K562 (cell line): ENCODE results near the gene CDH18. TPM values are rescaled to one million over a fixed set of nuclear protein-coding genes. Genes with fewer than 3 reads are reported as not detected.

Experiments used
- ATAC-seq: fragments of 200-7000 bp; cut with Tn5 transposase; 3 replicates; pipeline ENCODE4 v1.9.1; 2020; ENCODE audit warnings: moderate library complexity
- BruUV-seq: library from RNA; stranded (reverse); fragments of 400-500 nt; replicated peaks from 2 replicates; lab custom pipeline; 2021; lab: Mats Ljungman, UMichigan
- CTCF ChIA-PET: fragments of 300-600 bp; formaldehyde crosslinking; extraction: SDS; loops from one replicate; lab custom pipeline; 2021; ENCODE audit warnings: low intra/inter-chr PET ratio; lab: Yijun Ruan, JAX
- POLR2A ChIA-PET: fragments of 300-600, 350-650 bp; sonication (Branson Sonifier 250); formaldehyde crosslinking; extraction: SDS; loops from one replicate; lab custom pipeline; 2021; ENCODE audit warnings: antibody characterized with exemption, inconsistent platforms; lab: Yijun Ruan, JAX
- DNase-seq, 4 experiments: peaks; one replicate each; pipeline versions ENCODE4 v3.0.0 to v3.0.0-alpha.2; 2011 to 2018; ENCODE audit warnings: low spot score in 3 of 4, mixed read lengths in 3 of 4; ENCODE audit errors: extremely low read depth in 1 of 4
- FAIRE-seq: peaks from 2 replicates; lab custom pipeline; 2011; peaks lifted over from hg19 to GRCh38; lab: Jason Lieb, UNC
- H2AFZ ChIP-seq: 2 replicates; pipeline ENCODE4 v1.6.0; 2011; ENCODE audit warnings: low read depth, low read length, control low read depth, inconsistent platforms
- H3K27ac ChIP-seq: fragments of 200-600 bp; 3 replicates; pipeline ENCODE4 v1.8.0; 2011; ENCODE audit warnings: low read depth, mild to moderate bottlenecking, control low read depth, inconsistent platforms, low read length, moderate library complexity, mixed read lengths; ENCODE audit errors: extremely low read depth
- H3K27me3 ChIP-seq, 2 experiments: fragments of 300-600 bp in 1 of 2; 2 replicates in 1 of 2; 3 replicates in 1 of 2; pipeline versions ENCODE4 v1.6.0 to v1.8.0; 2011; ENCODE audit warnings: inconsistent platforms in 2 of 2, low read length in 2 of 2, mild to moderate bottlenecking in 1 of 2, mixed read lengths in 1 of 2, moderate library complexity in 1 of 2; ENCODE audit not compliant: control insufficient read depth in 2 of 2, insufficient read depth in 2 of 2
- H3K36me3 ChIP-seq: fragments of 300-600 bp; 3 replicates; pipeline ENCODE4 v1.8.0; 2011; ENCODE audit warnings: mild to moderate bottlenecking, low read length, inconsistent platforms; ENCODE audit not compliant: control insufficient read depth, insufficient read depth
- H3K4me1 ChIP-seq, 2 experiments: fragments of 200-600 bp in 1 of 2; replicated peaks in 1 of 2; 2 replicates in 1 of 2; 3 replicates in 1 of 2; pipeline versions ENCODE4 v1.5.1 to v1.8.0; 2011; ENCODE audit warnings: inconsistent platforms in 2 of 2, low read length in 2 of 2, mild to moderate bottlenecking in 1 of 2, mixed read lengths in 1 of 2, moderate library complexity in 1 of 2; ENCODE audit not compliant: control insufficient read depth in 2 of 2, insufficient read depth in 2 of 2
- H3K4me2 ChIP-seq: 2 replicates; pipeline ENCODE4 v1.6.1; 2011; ENCODE audit warnings: low read length, control low read depth, inconsistent platforms, mixed read lengths; ENCODE audit not compliant: insufficient read depth
- H3K4me3 ChIP-seq: fragments of 200-600 bp; sonication (generic), shearing (Covaris generic); 2 replicates; pipeline ENCODE4 v1.5.1; 2016; ENCODE audit warnings: control low read depth, inconsistent platforms
- H3K79me2 ChIP-seq: fragments of 200-600 bp; 3 replicates; pipeline ENCODE4 v1.8.0; 2011; ENCODE audit warnings: low read length, inconsistent platforms; ENCODE audit not compliant: control insufficient read depth, insufficient read depth
- H3K9ac ChIP-seq, 2 experiments: 2 replicates each; pipeline versions ENCODE4 v1.6.0 to v1.6.1; 2011; ENCODE audit warnings: low read depth in 2 of 2, low read length in 2 of 2, control low read depth in 1 of 2, inconsistent platforms in 1 of 2, mild to moderate bottlenecking in 1 of 2, mixed read lengths in 1 of 2; ENCODE audit not compliant: insufficient read depth in 1 of 2
- H3K9me1 ChIP-seq: one replicate; pipeline ENCODE4 v1.6.0; 2011; ENCODE audit warnings: inconsistent platforms, mild to moderate bottlenecking, low read length, moderate library complexity; ENCODE audit not compliant: control insufficient read depth, insufficient read depth
- H3K9me3 ChIP-seq: replicated peaks from 2 replicates; pipeline ENCODE4 v1.5.1; 2011; ENCODE audit warnings: low read depth, low read length, inconsistent platforms; ENCODE audit not compliant: control insufficient read depth, insufficient read depth
- H4K20me1 ChIP-seq: replicated peaks from 2 replicates; pipeline ENCODE4 v1.6.1; 2011; ENCODE audit warnings: low read length, inconsistent platforms, mixed read lengths; ENCODE audit not compliant: control insufficient read depth, insufficient read depth
- GABPB2 ChIP-seq: fragments of 250-450 bp; sonication (Bioruptor Pico); conservative IDR thresholded peaks from 2 replicates; pipeline ENCODE4 v1.5.1; 2021; ENCODE audit warnings: mild to moderate bottlenecking
- MYC ChIP-seq, 2 experiments: fragments of 250-450 bp in 1 of 2; sonication (Bioruptor Pico) in 1 of 2; IDR thresholded peaks; 2 replicates each; pipeline versions ENCODE4 v1.5.1 to v1.6.1; 2012 to 2021; ENCODE audit warnings: low read depth in 2 of 2, borderline replicate concordance in 1 of 2, improper control_type of control experiment in 1 of 2, low read length in 1 of 2, mild to moderate bottlenecking in 1 of 2, moderate library complexity in 1 of 2
- RERE ChIP-seq: sonication (generic); formaldehyde crosslinking; IDR thresholded peaks from 2 replicates; pipeline ENCODE4 v1.8.0; 2023; ENCODE audit warnings: missing genetic modification reagents, mild to moderate bottlenecking, borderline replicate concordance
- TAF1 ChIP-seq: IDR thresholded peaks from 2 replicates; pipeline ENCODE4 v1.6.1; 2011; ENCODE audit warnings: mild to moderate bottlenecking, low read length, moderate library complexity; ENCODE audit not compliant: insufficient read depth, control insufficient read depth, severe bottlenecking; ENCODE audit errors: extremely low read depth
- TSC22D4 ChIP-seq: fragments of 450-650 bp; IDR thresholded peaks from 2 replicates; pipeline ENCODE4 v1.6.1; 2016; ENCODE audit warnings: missing genetic modification characterization, missing biosample characterization, control low read depth
- ZNF274 ChIP-seq: IDR thresholded peaks from 2 replicates; pipeline ENCODE4 v1.6.1; 2011; ENCODE audit warnings: low read depth, mild to moderate bottlenecking, low read length, moderate library complexity, borderline replicate concordance
- in situ Hi-C: fragments of 300-500 bp; cut with MboI; formaldehyde crosslinking; loops from 4 replicates; pipeline ENCODE4 v1.15.0; 2018; ENCODE audit warnings: inconsistent platforms, mixed read lengths
- intact Hi-C: fragments of 100-400 bp; cut with micrococcal nuclease; formaldehyde crosslinking; loops from 2 replicates; pipeline ENCODE4 v1.14.2; 2022
- polyA plus RNA-seq, 8 experiments: library from polyadenylated mRNA; depleted of rRNA in 4 of 8; stranded (reverse) in 5 of 8; unstranded in 3 of 8; fragments of >200 nt; fragmentation: Nextera tagmentation in 2 of 8; fragmentation: Illumina TruSeq in 1 of 8; extraction: Ambion mirVana in 2 of 8; extraction: Trizol in 1 of 8; gene quantifications; 2 replicates each; pipeline versions ENCODE4 v1.2.1 to v1.2.3, GENCODE V29; 2011 to 2014; ENCODE audit warnings: inconsistent platforms in 1 of 8, missing spikeins in 1 of 8
- total RNA-seq, 7 experiments: library from RNA; depleted of rRNA in 6 of 7; stranded (reverse); fragments of >200 nt in 6 of 7; fragmentation: Illumina TruSeq in 2 of 7; extraction: Trizol in 2 of 7; gene quantifications; 2 replicates each; pipeline versions ENCODE4 v1.2.1 to v1.2.3, GENCODE V29; 2011 to 2021; ENCODE audit warnings: low replicate concordance in 1 of 7

Gene CDH18
- total and polyA plus RNA-seq, 9 of the 15 experiments (the other 6 are each of a cell fraction or from before 2014, with no cell fraction given) = 0.18 to 1.4 (median 0.31) TPM

DNA sequence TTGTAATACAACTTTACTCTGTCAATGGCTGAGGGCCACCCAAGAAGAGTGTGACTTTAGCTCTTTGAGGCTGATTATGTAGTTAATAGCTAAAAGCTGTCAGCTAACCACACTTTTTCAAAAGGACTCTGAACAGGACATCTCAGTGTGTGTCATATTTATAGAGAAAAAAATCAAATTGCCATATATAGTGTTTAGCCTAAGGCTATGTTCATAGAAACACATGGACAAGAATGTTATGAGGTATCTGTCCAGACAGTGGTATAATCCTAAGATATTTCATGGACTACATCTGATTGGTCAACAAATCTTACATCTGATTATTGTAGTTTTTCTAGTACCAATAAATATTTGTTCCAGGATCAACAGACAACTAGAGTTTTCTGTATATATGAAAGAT is 42.1 kb upstream of the CDH18 start:
- no peak overlapping the region for H3K4me3 ChIP-seq
- POLR2A ChIA-PET = no interaction called here
- no peaks in the 10 kb centered on the region for H3K79me2 ChIP-seq
- H3K9me1 ChIP-seq = no peaks in the 10 kb centered on the region
- FAIRE-seq (no peak), ATAC-seq (no peak), DNase-seq (no peak)
- no peak for TF ChIP-seq MYC (IDR thresholded peaks at IDR 0.05; ENCODE audit: low read depth, low read length)
- no peak for TF ChIP-seq MYC (CRISPR knock-in tag; IDR thresholded peaks at IDR 0.05; ENCODE audit: borderline replicate concordance, low read depth)
- TF ChIP-seq RERE (CRISPR knock-in tag) = no peak
- no peak for TF ChIP-seq GABPB2 (CRISPR knock-in tag)
- no peak for TF ChIP-seq ZNF274
- no peak for TF ChIP-seq TAF1
- TF ChIP-seq TSC22D4 (tag) = no peak
- no peak overlapping the region for H3K27ac ChIP-seq
- BruUV-seq = no TSS peak
- no peaks in the 10 kb centered on the region for H3K36me3 ChIP-seq
- H3K9me3 ChIP-seq = no peaks in the 10 kb centered on the region; the same call in 1 of the 2 replicates
- intact Hi-C loops = no loop called here
- CTCF ChIA-PET = no interaction called here
- no peaks in the 10 kb centered on the region for H4K20me1 ChIP-seq
- in situ Hi-C loops = no loop called here
- no peaks in the 10 kb centered on the region for H3K4me1 ChIP-seq
- no peak overlapping the region for H2AFZ ChIP-seq
- H3K27me3 ChIP-seq = no peaks in the 10 kb centered on the region
- no peak overlapping the region for H3K9ac ChIP-seq
- no peak overlapping the region for H3K4me2 ChIP-seq
